Thoracic aorta (tissue), 2 donors: ENCODE measurements around the gene ABHD16B. TPM values are rescaled to one million over a fixed set of nuclear protein-coding genes. Genes with fewer than 3 reads are reported as not detected.

Source experiments
- ATAC-seq: fragments of 150-250 bp; one replicate; pipeline ENCODE4 v1.8.0; 2017; ENCODE audit warnings: low read depth; ENCODE audit not compliant: insufficient number of reproducible peaks, low FRiP score
- DNase-seq: peaks from one replicate; pipeline ENCODE4 v3.0.0-alpha.2; 2020; ENCODE audit warnings: low spot score
- H3K27ac ChIP-seq, 2 donors: fragments of 200-600 bp; sonication (generic); 1 replicate in 1 of 2; 2 replicates in 1 of 2; pipeline ENCODE4 v1.5.1; 2016; ENCODE audit warnings: mild to moderate bottlenecking in 2 of 2, moderate library complexity in 2 of 2
- H3K27me3 ChIP-seq: fragments of 200-600 bp; sonication (generic); replicated peaks from 2 replicates; pipeline ENCODE4 v1.6.0; 2016; ENCODE audit warnings: mild to moderate bottlenecking; ENCODE audit not compliant: insufficient read depth
- H3K36me3 ChIP-seq: fragments of 200-600 bp; sonication (generic); one replicate; pipeline ENCODE4 v1.5.1; 2016
- H3K4me1 ChIP-seq, 2 donors: fragments of 200-600 bp; sonication (generic); 1 replicate in 1 of 2; 2 replicates in 1 of 2; pipeline versions ENCODE4 v1.5.1 to v1.6.0; 2016; ENCODE audit warnings: low read depth in 2 of 2, mild to moderate bottlenecking in 1 of 2; ENCODE audit not compliant: control insufficient read depth in 1 of 2
- H3K4me3 ChIP-seq: fragments of 200-600 bp; sonication (generic); 2 replicates; pipeline ENCODE4 v1.5.1; 2016; ENCODE audit warnings: mild to moderate bottlenecking
- H3K9me3 ChIP-seq: fragments of 200-600 bp; sonication (generic); 2 replicates; pipeline ENCODE4 v1.5.1; 2016
- CTCF ChIP-seq: fragments of 200-600 bp; sonication (generic); IDR thresholded peaks from one replicate; pipeline ENCODE4 v1.5.1; 2019; ENCODE audit warnings: antibody characterized with exemption
- total RNA-seq, 2 donors: library from RNA; depleted of rRNA; stranded (reverse); fragments of >200 nt; gene quantifications; one replicate each; pipeline versions ENCODE4 v1.1.0 to v1.2.3, GENCODE V29; 2016

Gene ABHD16B
- total RNA-seq, 2 donors from 2014 or later = not detected

GRCh38 chr20:63884506-63885263 is 23.4 kb downstream of the ABHD16B start:
- Histone ChIP-seq H3K27me3 (no peaks in the 10 kb centered on the region), H3K4me1 (no peaks in the 10 kb centered on the region), H3K4me3 (no peak overlapping the region), H3K27ac (no peak overlapping the region), H3K36me3 (peaks cover 47% of the 10 kb centered on the region), H3K9me3 (no peaks in the 10 kb centered on the region)
- no peak for TF ChIP-seq CTCF
- DNase-seq (no peak), ATAC-seq (no peak)

GRCh38 chr20:63885264-63886053 is 24.2 kb downstream of the ABHD16B start:
- Histone ChIP-seq H3K36me3 (peaks cover 54% of the 10 kb centered on the region), H3K9me3 (no peaks in the 10 kb centered on the region), H3K4me1 (no peaks in the 10 kb centered on the region), H3K27ac (no peak overlapping the region), H3K4me3 (no peak overlapping the region), H3K27me3 (no peaks in the 10 kb centered on the region)
- no peak for TF ChIP-seq CTCF
- DNase-seq (no peak), ATAC-seq (no peak)

DNA sequence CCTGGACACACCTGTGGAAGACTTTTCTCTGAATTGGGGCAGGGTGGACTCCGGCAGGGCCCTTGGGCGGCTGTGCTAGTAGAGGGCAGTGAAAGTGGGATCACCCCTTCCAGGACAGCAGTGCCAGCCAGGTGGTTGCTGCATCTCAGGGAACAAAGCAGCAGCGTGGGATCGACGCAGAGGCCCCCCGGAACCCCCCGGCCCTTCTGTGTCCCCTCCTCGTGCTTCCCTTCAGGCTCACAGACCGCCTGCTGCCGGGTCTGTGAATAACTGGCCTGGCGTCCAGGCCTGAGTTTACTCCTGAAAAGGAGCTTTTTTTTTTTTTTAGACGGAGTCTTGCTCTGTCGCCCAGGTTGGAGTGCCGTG is 24.7 kb downstream of the ABHD16B start:
- TF ChIP-seq CTCF = no peak
- peaks cover 59% of the 10 kb centered on the region for H3K36me3 ChIP-seq
- DNase-seq (no peak), ATAC-seq (no peak)
- no peaks in the 10 kb centered on the region for H3K4me1 ChIP-seq
- H3K4me3 ChIP-seq = no peak overlapping the region
- H3K27ac ChIP-seq = no peak overlapping the region
- H3K27me3 ChIP-seq = no peaks in the 10 kb centered on the region
- no peaks in the 10 kb centered on the region for H3K9me3 ChIP-seq

- Histone ChIP-seq H3K27me3 (no peaks in the 10 kb centered on the region), H3K4me1 (no peaks in the 10 kb centered on the region), H3K9me3 (no peaks in the 10 kb centered on the region), H3K36me3 (peaks cover 58% of the 10 kb centered on the region), H3K4me3 (no peak overlapping the region), H3K27ac (no peak overlapping the region)
- DNase-seq (no peak), ATAC-seq (no peak)
- TF ChIP-seq CTCF = no peak
These were observed 25.6 kb downstream of the ABHD16B start for GRCh38 chr20:63886921-63887320.
